Measurements from ENCODE around the gene HOTAIR.

HOTAIR gene

GRCh38 chr12:53967421-53967925 lies 7.3 kb downstream of the HOTAIR start:
- peaks cover 100% of the 10 kb centered on the region for H3K27me3 Mint-ChIP-seq
- H3K9me3 Mint-ChIP-seq, result no peaks in the 10 kb centered on the region
- H3K27ac Mint-ChIP-seq, result no peak overlapping the region
- no peak overlapping the region for H3K4me3 Mint-ChIP-seq
- no peak for DNase-seq
- no peak for ATAC-seq
- peaks cover 40% of the 10 kb centered on the region for H3K4me1 Mint-ChIP-seq

GRCh38 chr12:53966385-53967133 lies 8.2 kb downstream of the HOTAIR start:
- H3K4me3 Mint-ChIP-seq, result peak overlapping the region; percentile 58 to 71

GRCh38 chr12:53966085-53966384 lies 8.7 kb downstream of the HOTAIR start:
- no peak for ATAC-seq
- H3K27ac Mint-ChIP-seq, result no peak overlapping the region
- no peaks in the 10 kb centered on the region for H3K9me3 Mint-ChIP-seq
- no peak for DNase-seq
- H3K4me1 Mint-ChIP-seq, result peaks cover 40% of the 10 kb centered on the region
- H3K27me3 Mint-ChIP-seq, result peaks cover 100% of the 10 kb centered on the region
- H3K4me3 Mint-ChIP-seq, result peak overlapping the region; percentile 58 to 71

More at GRCh38 chr12:53966385-53967133, 8.2 kb downstream of the HOTAIR start:
- no peak overlapping the region for H3K27ac Mint-ChIP-seq
- peaks cover 100% of the 10 kb centered on the region for H3K27me3 Mint-ChIP-seq
- no peaks in the 10 kb centered on the region for H3K9me3 Mint-ChIP-seq
- no peak for ATAC-seq
- DNase-seq, result no peak
- peaks cover 40% of the 10 kb centered on the region for H3K4me1 Mint-ChIP-seq

GRCh38 chr12:53965281-53966084 lies 9.3 kb downstream of the HOTAIR start:
- H3K4me1 Mint-ChIP-seq, result peaks cover 42% of the 10 kb centered on the region
- peak overlapping the region; percentile 45 to 52 for H3K4me3 Mint-ChIP-seq
- peaks cover 100% of the 10 kb centered on the region for H3K27me3 Mint-ChIP-seq
- DNase-seq, result no peak
- H3K9me3 Mint-ChIP-seq, result no peaks in the 10 kb centered on the region
- no peak overlapping the region for H3K27ac Mint-ChIP-seq
- ATAC-seq, result no peak

GRCh38 chr12:53964315-53964713 lies 10.4 kb downstream of the HOTAIR start:
- peak overlapping the region; percentile 9 to 53 for H3K4me3 Mint-ChIP-seq
- no peak overlapping the region for H3K27ac Mint-ChIP-seq
- H3K4me1 Mint-ChIP-seq, result peaks cover 52% of the 10 kb centered on the region
- ATAC-seq, result no peak
- no peak for DNase-seq
- no peaks in the 10 kb centered on the region for H3K9me3 Mint-ChIP-seq
- H3K27me3 Mint-ChIP-seq, result peaks cover 100% of the 10 kb centered on the region

- DNase-seq (no peak), ATAC-seq (no peak)
- no peaks in the 10 kb centered on the region for H3K9me3 Mint-ChIP-seq
- no peak overlapping the region for H3K27ac Mint-ChIP-seq
- peaks cover 100% of the 10 kb centered on the region for H3K27me3 Mint-ChIP-seq
- peak overlapping the region; percentile 6 to 53 for H3K4me3 Mint-ChIP-seq
- peaks cover 52% of the 10 kb centered on the region for H3K4me1 Mint-ChIP-seq
These were observed 11.1 kb downstream of the HOTAIR start for GRCh38 chr12:53963434-53964314.

- DNase-seq, result no peak
- Mint-ChIP-seq H3K4me3 (no peak overlapping the region), H3K4me1 (peaks cover 47% of the 10 kb centered on the region), H3K27me3 (peaks cover 100% of the 10 kb centered on the region), H3K27ac (no peak overlapping the region), H3K9me3 (no peaks in the 10 kb centered on the region)
- no peak for ATAC-seq
These were observed 11.7 kb downstream of the HOTAIR start for GRCh38 chr12:53963005-53963404.

- Mint-ChIP-seq H3K27me3 (peaks cover 100% of the 10 kb centered on the region), H3K9me3 (no peaks in the 10 kb centered on the region), H3K27ac (peak overlapping the region in 1 of 2 donors; percentile 43), H3K4me1 (peaks cover 49% of the 10 kb centered on the region), H3K4me3 (no peak overlapping the region)
- ATAC-seq, result no peak
- no peak for DNase-seq
These were observed 13.6 kb downstream of the HOTAIR start for GRCh38 chr12:53961025-53961761.

- Mint-ChIP-seq H3K27ac (peak overlapping the region in 1 of 2 donors; percentile 93), H3K4me3 (no peak overlapping the region), H3K4me1 (peaks cover 49% of the 10 kb centered on the region), H3K27me3 (peaks cover 100% of the 10 kb centered on the region), H3K9me3 (no peaks in the 10 kb centered on the region)
- ATAC-seq (no peak), DNase-seq (no peak)
These were observed 14.3 kb downstream of the HOTAIR start for GRCh38 chr12:53960187-53961024.

- Mint-ChIP-seq H3K27ac (no peak overlapping the region), H3K27me3 (peaks cover 100% of the 10 kb centered on the region), H3K9me3 (no peaks in the 10 kb centered on the region), H3K4me3 (no peak overlapping the region), H3K4me1 (peaks cover 43% of the 10 kb centered on the region)
- ATAC-seq, result no peak
- no peak for DNase-seq
These were observed 15.4 kb downstream of the HOTAIR start for GRCh38 chr12:53959314-53959713.

- Mint-ChIP-seq H3K27me3 (peaks cover 100% of the 10 kb centered on the region), H3K4me1 (peaks cover 45% of the 10 kb centered on the region), H3K9me3 (no peaks in the 10 kb centered on the region), H3K27ac (no peak overlapping the region), H3K4me3 (no peak overlapping the region)
- ATAC-seq (no peak), DNase-seq (no peak)
These were observed 16.6 kb downstream of the HOTAIR start for GRCh38 chr12:53958128-53958527.

GRCh38 chr12:53956914-53957536 lies 17.7 kb downstream of the HOTAIR start:
- no peak overlapping the region for H3K27ac Mint-ChIP-seq
- H3K4me3 Mint-ChIP-seq, result peak overlapping the region in 1 of 2 donors; percentile 22
- H3K9me3 Mint-ChIP-seq, result no peaks in the 10 kb centered on the region
- DNase-seq, result no peak
- peaks cover 56% of the 10 kb centered on the region for H3K4me1 Mint-ChIP-seq
- ATAC-seq, result no peak
- H3K27me3 Mint-ChIP-seq, result peaks cover 100% of the 10 kb centered on the region

- H3K27ac Mint-ChIP-seq, result no peak overlapping the region
- H3K9me3 Mint-ChIP-seq, result no peaks in the 10 kb centered on the region
- ATAC-seq (peak; percentile 61), DNase-seq (no peak)
- H3K27me3 Mint-ChIP-seq, result peaks cover 100% of the 10 kb centered on the region
- peak overlapping the region in 1 of 2 donors; percentile 22 for H3K4me3 Mint-ChIP-seq
- peaks cover 62% of the 10 kb centered on the region for H3K4me1 Mint-ChIP-seq
These were observed 18.4 kb downstream of the HOTAIR start for GRCh38 chr12:53956251-53956887.
